ENCODE results near the gene CXXC5.
"Not testable (repeated sequence)": the region's sequence is repeated elsewhere in the genome, so short reads cannot be mapped to it uniquely, and the experiment has no call there.

The CXXC5 gene

DNA sequence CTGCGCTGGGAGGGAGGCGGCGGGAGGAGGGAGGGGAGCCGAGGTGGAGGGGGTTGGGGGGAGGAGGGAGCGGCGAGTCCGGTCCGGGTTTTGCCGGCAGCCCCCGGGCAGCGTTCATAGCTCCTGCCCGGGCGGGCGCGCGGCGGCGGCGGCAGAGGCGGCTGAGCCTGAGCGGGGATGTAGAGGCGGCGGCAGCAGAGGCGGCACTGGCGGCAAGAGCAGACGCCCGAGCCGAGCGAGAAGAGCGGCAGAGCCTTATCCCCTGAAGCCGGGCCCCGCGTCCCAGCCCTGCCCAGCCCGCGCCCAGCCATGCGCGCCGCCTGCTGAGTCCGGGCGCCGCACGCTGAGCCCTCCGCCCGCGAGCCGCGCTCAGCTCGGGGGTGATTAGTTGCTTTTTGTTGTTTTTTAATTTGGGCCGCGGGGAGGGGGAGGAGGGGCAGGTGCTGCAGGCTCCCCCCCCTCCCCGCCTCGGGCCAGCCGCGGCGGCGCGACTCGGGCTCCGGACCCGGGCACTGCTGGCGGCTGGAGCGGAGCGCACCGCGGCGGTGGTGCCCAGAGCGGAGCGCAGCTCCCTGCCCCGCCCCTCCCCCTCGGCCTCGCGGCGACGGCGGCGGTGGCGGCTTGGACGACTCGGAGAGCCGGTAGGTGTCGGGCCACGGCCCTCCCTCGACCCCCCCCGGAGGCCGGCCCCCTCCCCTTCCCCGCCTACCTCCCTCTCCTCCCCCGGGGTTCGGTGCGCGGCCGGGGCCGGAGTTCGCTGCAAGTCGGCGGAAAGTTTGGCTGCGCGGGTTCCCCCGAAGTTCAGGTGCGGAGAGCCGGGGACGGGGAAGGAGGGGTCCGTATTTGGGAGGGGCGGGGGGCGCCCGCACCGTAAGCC, at the start of gene CXXC5:
Gene CXXC5, plus strand, starts transcription at position 145 of the 877 bp plus-strand sequence. CDS start 32,175 bp downstream, outside the sequence.
- no peak for DNase-seq (ENCODE audit: low read depth in 3 of 3)

- not testable (repeated sequence) for DNase-seq (ENCODE audit: low read depth in 3 of 3)
Measured at GRCh38 chr5:139598601-139598965, 49.6 kb upstream of the CXXC5 start.

DNA sequence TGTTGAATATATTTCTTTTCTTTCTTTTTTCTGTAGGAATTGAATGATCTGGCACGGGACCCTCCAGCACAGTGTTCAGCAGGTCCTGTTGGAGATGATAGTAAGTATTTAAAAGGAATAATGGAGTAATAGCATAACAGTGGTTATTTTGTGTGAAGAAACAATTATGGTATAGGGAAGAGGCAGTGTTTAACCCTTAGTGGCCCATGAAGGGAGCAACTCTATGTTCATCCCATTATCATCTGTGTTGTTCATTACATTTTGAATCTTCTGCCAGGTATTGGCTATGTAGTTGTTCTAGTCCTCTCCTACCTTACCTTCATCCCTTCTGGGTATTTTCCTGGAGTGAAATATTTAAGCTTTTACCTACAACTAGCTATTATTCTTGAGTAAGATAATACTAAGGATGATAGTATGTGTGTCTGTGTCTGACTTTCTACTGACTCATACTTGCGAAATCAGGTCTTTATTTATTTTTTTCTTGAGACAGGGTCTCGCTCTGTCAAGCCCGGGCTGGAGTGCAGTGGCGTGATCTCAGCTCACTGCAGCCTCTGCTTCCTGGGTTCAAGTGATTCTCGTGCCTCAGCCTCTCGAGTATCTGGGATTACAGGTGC, 47.7 kb upstream of the CXXC5 start:
- DNase-seq (ENCODE audit: low read depth in 3 of 3): no peak

DNA sequence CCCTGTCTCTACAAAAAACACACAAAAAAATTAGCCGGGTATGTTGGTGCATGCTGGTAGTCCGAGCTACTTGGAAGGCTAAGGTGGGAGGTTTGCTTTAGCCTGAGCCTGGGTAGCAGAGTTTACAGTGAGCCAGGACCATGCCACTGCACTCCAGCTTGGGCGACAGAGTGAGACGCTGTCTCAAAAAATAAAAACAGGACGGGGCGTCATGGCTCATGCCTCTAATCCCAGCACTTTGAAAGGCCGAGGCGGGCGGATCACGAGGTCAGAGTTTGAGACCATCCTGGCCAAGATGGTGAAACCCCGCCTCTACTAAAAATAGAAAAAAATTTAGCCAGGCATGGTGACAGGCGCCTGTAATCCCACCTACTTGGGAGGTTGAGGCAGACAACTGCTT, 46.7 kb upstream of the CXXC5 start:
- no peak for DNase-seq (ENCODE audit: low read depth in 3 of 3)

- DNase-seq (ENCODE audit: low read depth in 3 of 3): not testable (repeated sequence)
Measured at GRCh38 chr5:139601948-139602347, 46.2 kb upstream of the CXXC5 start.

GRCh38 chr5:139605887-139606286, 42.3 kb upstream of the CXXC5 start:
- DNase-seq (ENCODE audit: low read depth in 3 of 3): no peak

GRCh38 chr5:139611703-139612584, 36.2 kb upstream of the CXXC5 start:
- no peak for DNase-seq (ENCODE audit: low read depth in 3 of 3)

DNA sequence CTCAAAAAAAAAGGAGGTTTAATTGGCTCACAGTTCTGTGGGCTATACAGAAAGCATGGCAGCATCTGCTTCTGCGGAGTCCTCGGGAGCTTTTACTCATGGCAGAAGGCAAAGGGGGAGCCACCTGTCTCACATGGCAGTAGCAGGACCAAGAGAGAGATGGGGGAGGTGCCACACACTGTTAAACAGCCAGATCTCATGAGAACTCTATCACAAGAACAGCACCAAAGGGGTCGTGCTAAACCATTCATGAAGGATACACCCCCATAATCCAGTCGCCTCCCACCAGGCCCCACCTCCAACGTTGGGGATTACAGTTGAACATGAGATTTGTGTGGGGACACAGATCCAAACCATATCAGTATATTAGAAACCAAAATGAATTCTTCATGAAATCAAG, 28.3 kb upstream of the CXXC5 start:
- no peak for DNase-seq (ENCODE audit: low read depth in 3 of 3)

DNA sequence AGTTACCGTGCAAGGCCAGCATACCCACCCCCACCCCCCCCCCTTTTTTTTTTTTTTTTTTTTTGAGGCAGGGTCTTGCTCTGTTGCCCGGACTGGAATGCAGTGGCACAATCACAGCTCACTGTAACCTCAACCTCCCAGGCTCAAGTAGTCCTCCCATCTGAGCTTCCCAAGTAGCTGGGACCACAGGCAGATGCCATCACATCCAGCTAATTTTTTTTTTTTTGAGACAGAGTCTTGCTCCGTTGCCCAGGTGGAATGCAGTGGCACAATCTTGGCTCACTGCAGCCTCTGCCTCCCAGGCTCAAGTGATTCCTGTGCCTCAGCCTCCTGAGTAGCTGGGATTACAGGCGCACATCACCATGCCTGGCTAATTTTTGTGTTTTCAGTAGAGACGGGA, 22.8 kb upstream of the CXXC5 start:
- DNase-seq (ENCODE audit: low read depth in 3 of 3): not testable (repeated sequence)

- no peak for DNase-seq (ENCODE audit: low read depth in 3 of 3)
Measured at GRCh38 chr5:139630855-139631254, 17.3 kb upstream of the CXXC5 start.

DNA sequence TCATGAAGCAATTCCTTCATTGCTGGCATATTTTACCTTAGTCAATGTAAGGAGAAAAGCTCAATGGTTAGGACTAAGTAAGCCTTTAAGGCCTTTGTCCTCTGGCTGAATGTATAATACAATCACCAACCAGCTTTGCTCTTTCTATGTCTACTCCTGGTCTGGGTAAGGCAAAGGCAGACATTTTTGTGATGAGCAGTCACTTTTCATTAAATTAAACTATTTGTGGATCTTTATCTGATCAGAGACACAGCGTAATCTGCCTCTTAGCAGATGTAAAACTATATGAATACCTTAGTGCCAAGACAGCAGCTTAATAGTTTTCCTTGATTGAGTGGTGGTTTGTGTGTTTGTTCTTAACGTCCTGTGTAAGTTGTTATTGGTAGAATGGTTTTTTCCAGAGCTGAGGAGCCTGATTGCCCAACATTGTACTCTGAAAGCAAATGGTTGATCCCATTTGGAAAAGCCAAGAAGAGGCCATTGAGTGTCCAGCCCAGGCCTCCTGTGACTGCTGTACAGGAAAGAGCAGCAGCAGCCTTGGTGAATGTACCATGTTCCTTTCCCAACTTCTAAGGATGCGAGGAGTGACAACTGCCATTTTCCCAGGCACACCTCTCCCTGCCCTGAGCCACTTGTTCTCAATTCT, 16.5 kb upstream of the CXXC5 start:
- no peak for DNase-seq (ENCODE audit: low read depth in 3 of 3)

DNA sequence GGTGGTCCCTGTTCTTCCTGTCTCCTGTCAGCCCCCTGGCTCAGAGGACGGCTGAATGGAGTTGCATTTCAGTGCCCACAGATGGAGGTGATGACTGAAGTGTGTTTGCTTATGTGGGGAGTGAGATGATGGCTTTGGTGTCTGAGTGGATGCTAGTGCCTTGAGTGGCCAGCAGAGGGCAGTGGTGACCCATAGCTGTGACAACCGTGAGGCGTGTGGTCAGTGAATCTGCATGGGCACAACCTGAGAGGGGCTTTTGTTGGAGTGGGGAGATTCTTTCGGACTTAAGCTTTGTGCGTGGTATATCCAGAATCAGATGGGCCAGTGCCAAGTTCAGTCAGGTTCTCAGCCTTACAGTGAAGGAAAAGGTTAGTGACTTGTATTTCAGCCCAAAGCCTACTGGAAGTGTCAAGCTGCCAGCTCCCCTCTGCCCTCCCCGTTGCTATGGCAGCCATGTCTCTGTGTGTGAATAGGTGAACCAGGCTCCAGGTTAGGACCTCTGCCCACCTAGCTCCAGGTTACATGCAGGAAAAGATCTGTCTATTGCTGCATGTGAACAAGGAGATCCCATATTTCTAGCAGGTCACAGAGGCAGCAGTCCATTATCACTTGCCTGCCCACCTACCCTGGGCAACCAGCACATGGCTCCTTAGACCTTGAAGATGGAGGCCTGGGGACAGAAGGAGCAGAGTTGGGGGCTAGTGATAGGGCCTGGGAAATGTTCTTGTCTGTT, 14.7 kb upstream of the CXXC5 start:
- peak in 1 of 3 experiments; percentile 42 for DNase-seq (ENCODE audit: low read depth in 3 of 3)

- no peak for DNase-seq (ENCODE audit: low read depth in 3 of 3)
Measured at GRCh38 chr5:139634028-139634325, 14.2 kb upstream of the CXXC5 start.

DNA sequence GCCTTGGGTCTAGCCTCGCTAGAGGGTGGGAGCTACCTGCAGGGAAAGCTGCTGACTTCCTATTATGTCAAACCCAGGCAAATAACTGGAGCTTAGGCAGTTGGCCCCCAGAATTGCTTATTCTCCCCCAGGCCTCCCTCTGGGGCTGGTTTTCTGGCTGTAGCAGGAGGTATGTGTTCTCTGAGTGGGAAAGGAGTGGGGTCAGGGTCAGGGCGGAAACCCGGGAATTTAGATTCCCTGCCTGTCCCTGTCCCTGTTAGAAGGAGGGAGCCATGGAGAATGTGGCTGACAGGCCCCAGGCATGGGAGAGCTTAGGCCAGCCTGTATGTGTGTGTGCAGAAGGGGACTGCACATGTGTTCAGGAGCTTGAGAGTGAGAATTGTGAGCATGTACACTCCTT, 13.6 kb upstream of the CXXC5 start:
- DNase-seq (ENCODE audit: low read depth in 3 of 3): no peak

- DNase-seq (ENCODE audit: low read depth in 3 of 3): no peak
Measured at GRCh38 chr5:139635191-139635590, 13.0 kb upstream of the CXXC5 start.

DNA sequence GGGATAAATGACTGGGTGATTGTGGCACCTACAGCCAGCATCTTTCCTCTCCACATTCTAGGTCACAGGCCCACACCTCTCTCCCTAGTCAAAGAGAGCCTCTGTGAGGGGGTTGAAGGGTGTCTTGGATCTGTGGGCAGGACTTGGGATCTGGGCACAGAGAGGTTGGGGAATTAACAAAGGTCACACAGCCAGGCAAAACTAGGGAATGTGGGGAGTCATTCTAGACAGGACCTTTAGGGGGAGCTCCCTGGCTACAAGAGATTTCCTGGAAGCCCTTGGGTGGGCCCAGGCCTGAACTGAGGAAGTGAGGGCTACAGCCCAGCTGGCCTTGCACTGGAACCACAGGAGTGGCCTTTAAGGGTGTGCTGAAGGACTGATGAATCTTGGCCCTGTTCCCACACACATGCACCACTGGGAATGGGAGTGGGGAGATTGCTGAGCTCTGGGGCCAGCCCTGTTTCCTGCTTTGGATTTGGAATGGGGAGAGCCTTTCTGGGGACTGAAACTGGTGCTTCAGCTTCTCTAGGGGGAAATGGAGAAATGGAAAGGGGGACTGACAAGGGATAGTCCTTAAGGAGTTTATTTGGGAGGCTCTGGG, 12.4 kb upstream of the CXXC5 start:
- DNase-seq (ENCODE audit: low read depth in 3 of 3): no peak

DNA sequence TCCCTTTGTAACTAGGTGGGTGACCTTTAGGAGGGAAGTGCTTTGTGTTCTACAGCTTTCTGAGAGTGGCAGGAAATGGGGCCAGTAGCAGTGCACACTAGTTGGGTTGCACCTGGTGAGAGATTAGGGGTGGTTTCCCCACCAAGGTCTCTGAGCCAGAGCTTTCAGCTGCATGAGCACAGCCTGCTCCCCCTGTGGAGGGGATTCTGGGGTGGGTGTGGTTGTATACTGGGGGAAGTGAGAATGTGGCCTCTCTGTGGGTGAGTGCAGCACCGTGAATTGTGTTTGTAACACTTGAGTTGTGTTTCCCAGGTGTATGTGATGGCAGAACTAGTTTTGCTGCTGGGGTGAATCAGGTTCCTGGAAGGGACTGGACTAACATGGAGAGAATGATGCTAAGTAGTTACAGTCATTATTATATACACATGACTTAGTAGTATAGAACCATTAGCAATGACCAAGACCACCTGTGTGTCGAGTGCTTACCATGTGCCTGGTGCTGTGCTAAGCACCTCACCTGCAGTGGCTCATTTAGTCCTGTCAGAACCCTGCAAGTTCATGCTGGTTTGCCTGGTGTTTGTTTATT, 11.8 kb upstream of the CXXC5 start:
- DNase-seq (ENCODE audit: low read depth in 3 of 3): no peak

DNA sequence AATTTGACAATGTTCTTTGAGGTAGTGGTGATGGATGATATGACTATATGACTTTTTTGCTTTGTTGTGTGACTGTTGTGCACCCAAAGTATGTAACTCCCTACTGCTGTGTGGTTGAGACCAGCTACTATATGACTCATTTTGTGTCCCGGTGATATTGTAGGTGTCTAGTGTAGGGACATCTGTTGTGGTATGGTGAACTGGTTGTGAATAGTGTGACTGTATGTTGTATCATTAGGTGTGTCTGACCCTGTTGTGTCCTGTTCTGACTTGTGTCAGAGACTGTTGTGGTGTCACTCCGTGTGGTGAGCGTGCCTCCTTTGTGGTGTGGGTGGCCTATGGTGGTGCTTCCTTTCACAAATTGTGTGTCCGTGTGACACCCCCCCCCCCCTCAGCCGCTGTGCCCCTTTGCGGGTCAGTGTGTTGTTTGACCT, 11.2 kb upstream of the CXXC5 start:
- no peak for DNase-seq (ENCODE audit: low read depth in 3 of 3)

DNA sequence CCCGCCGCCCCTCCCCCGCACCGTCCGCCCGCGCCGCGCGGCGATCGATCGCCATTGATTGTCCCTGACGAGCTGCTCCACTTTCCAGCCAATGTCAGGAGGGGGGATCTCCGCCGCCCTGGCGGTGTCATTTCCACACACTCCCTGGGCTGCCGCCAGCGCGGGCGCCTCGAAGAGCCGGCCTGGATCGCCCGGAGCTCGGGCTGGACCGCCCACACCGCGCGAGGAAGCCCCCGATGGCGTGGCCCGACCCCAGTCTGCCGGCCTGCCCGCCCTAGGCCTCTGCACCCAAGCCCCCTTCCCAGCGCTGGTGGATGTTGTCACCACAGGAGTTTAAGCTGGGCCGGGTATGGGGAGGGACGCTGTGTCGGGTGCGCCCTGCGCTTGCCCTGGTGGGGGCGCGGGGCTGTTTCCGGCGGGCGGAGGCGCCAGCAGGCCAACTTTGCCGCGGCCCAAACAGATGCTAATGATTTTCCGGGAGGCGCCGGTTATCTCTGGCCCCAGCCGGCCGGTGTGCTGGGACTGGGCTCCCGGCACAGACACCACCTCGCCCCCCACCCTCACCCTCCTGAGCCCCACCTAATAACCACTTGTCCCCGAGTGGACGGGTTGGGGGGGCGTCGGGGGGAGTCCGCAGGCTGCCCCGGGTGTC, 10.6 kb upstream of the CXXC5 start:
- no peak for DNase-seq (ENCODE audit: low read depth in 3 of 3)
